Measurements from ENCODE around the gene NKX1-2.

- TF ChIP-seq ZNF274 (IDR thresholded peaks at IDR 0.05; ENCODE audit: low read depth, low read length) (no peak), SUZ12 (IDR thresholded peaks at IDR 0.05; ENCODE audit: extremely low read depth, insufficient read depth, insufficient read length) (no peak)
Measured at GRCh38 chr10:124482876-124483275, 33.0 kb upstream of the NKX1-2 start.
